DMS153 treated with DMSO at 0.1 percent for 48 hours (cell line): ENCODE measurements around the gene ARHGEF2.

Experiments
- DNase-seq: peaks from one replicate; lab custom pipeline; 2025; ENCODE audit not compliant: unreplicated experiment; lab: John Stamatoyannopoulos, UW

Gene ARHGEF2

DNA sequence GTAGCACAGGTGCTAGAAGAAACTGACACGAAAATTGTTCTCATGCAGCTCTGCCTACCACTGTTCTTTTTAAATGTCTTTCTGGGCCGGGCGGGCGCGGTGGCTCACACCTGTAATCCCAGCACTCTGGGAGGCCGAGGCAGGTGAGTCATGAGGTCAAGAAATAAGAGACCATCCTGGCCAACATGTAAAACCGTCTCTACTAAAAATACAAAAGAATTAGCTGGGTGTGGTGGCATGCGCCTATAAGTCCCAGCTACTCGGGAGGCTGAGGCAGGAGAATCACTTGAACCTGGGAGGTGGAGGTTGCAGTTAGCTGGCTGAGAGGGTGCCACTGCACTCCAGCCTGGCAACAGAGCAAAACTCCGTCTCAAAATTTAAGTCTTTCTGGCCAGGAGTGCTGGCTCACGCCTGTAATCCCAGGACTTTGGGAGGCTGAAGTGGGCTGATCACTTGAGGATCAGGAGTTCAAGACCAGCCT is 66.3 kb downstream of the ARHGEF2 start:
- DNase-seq = no peak

- peak; percentile 80 for DNase-seq
These were observed 66.9 kb downstream of the ARHGEF2 start, which contains the start of gene RIT1 for GRCh38 chr1:155911156-155912055. Gene RIT1, minus strand, starts transcription at chr1:155911349. Its CDS starts 588 bp downstream, at chr1:155910761.

GRCh38 chr1:155910621-155911121 is 67.7 kb downstream of the ARHGEF2 start:
- peak; percentile 14 for DNase-seq

- DNase-seq = no peak
These were observed 68.5 kb downstream of the ARHGEF2 start for GRCh38 chr1:155909894-155910293.

DNA sequence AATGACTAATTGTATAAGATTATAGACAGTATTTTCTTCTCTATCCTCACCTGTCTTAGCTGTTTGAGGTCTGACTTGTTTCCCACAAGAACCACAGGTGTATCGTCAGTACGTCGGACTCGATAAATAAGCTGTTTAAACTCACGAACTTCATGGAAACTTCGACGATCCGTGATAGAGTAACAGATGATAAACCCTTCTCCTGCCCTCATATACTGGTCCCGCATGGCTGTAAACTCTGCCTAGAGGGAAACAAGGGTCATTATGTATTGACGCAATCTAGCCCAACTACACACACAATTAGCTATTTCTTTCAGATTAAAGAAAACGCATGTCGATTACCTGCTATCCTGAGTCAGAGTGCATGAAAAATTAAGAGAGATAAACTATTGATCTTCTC is 74.1 kb downstream of the ARHGEF2 start:
- no peak for DNase-seq

- DNase-seq = no peak
These were observed 78.2 kb downstream of the ARHGEF2 start for GRCh38 chr1:155900161-155900560.

DNA sequence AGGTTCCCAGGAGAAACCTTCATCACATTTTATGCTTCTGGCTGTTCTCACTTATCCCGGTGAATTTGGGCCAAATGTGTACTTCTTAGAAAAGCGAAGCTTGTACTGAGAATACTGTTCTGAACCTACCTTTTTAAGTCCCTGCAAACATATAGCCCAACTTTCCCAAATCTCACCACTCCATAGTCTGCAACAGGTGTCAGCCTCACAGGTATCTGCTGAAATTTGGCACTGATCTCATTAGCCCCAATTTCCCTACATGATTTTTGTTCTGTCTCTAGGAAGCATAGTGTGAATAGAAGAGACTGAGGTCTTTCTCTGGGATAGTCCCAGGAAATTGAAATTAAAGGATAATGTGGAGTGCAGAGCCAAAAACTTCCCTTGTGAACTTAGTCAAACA is 78.7 kb downstream of the ARHGEF2 start:
- no peak for DNase-seq

DNA sequence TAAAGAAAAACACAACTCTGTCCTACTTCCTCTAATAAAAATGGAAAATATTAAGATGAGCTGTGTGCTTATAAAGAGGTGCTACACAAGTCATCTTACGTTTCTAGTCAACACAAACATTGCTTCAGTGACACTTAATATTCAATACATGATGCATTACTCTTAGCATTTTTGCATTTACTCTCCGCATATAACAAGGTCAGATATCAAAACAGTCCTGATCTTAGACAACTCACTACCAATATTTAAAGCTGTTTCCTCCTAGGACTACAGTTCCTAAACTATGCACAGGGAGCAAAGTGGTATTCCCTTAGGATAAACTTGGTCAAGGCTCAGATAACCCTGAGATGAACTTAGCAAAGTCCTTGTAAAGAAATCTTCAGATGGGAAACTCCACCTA is 79.5 kb downstream of the ARHGEF2 start:
- no peak for DNase-seq

- no peak for DNase-seq
These were observed 80.6 kb downstream of the ARHGEF2 start for GRCh38 chr1:155897746-155898145.
